ENCODE measurements around the gene NF1.

The NF1 gene

GRCh38 chr17:31408586-31408985, 313.8 kb downstream of the NF1 start:
- TF ChIP-seq SIN3A (IDR thresholded peaks at IDR 0.05; ENCODE audit: borderline replicate concordance, insufficient read depth, low read length) (no peak), POLR2AphosphoS5 (IDR thresholded peaks at IDR 0.05; ENCODE audit: low read depth, low read length) (no peak), FOXP2 (optimal IDR thresholded peaks at IDR 0.05; ENCODE audit: borderline replicate concordance, extremely low read depth, extremely low read length, insufficient read depth) (no peak), TAF1 (IDR thresholded peaks at IDR 0.05; ENCODE audit: borderline replicate concordance, insufficient read depth, low read length) (no peak), REST (IDR thresholded peaks at IDR 0.05; ENCODE audit: insufficient read depth in 1 of 2, low read depth in 2 of 2, low read length in 2 of 2) (no peak)

DNA sequence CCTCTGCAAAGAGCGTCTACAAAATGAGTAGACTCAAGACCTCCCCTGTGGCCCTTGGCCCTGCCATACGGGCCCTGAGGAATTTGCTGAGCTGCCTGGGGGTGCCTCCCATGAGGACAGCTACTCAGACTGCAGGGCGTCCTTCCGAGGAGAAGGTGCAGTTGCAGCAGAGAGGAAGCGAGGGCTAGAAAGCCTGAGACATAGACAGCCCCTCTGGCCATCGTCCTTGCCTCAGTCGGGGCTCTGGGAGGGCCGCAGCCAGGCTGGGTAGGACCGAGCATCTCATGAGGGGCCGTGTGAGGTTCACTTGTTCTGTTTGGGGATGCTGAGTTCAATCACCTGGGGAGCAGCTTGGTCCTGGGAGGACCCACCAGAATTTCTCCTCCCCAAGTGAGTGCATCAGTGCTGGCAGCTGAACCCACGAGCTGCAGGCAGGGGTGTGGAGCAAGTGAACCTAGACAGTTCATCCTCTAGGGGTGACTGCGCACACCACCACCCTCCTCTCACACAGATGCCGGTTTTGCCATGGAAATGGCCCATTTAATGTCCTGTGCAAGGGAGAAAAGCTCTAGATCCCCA, 317.0 kb downstream of the NF1 start:
- no peak for TF ChIP-seq FOXP2 (optimal IDR thresholded peaks at IDR 0.05; ENCODE audit: borderline replicate concordance, extremely low read depth, extremely low read length, insufficient read depth)
- TF ChIP-seq POLR2AphosphoS5 (IDR thresholded peaks at IDR 0.05; ENCODE audit: low read depth, low read length), result no peak
- no peak for TF ChIP-seq REST (IDR thresholded peaks at IDR 0.05; ENCODE audit: insufficient read depth in 1 of 2, low read depth in 2 of 2, low read length in 2 of 2)
- TF ChIP-seq SIN3A (IDR thresholded peaks at IDR 0.05; ENCODE audit: borderline replicate concordance, insufficient read depth, low read length), result no peak

DNA sequence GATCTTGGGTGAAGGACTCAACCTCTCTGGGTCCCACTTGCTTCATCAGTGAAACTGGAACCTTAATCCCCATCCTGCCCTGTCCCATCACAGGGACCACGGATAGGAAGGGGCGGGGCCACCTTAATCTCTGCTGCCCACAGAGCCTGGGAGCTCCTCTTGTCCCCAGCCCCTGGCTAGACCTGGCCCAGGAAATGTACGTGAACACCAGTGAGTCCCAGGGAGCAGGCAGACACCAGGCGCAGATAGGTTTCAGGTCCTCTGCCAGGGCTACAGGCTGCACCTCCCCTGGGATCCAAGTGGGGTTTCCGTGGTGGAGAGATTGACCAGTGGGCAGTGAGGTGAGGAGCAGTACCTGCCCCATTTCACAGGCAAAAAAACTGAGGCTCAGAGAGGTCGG, 317.7 kb downstream of the NF1 start:
- TF ChIP-seq FOXP2 (optimal IDR thresholded peaks at IDR 0.05; ENCODE audit: borderline replicate concordance, extremely low read depth, extremely low read length, insufficient read depth), result no peak
- no peak for TF ChIP-seq POLR2AphosphoS5 (IDR thresholded peaks at IDR 0.05; ENCODE audit: low read depth, low read length)
- no peak for TF ChIP-seq REST (IDR thresholded peaks at IDR 0.05; ENCODE audit: insufficient read depth in 1 of 2, low read depth in 2 of 2, low read length in 2 of 2)
- TF ChIP-seq SIN3A (IDR thresholded peaks at IDR 0.05; ENCODE audit: borderline replicate concordance, insufficient read depth, low read length), result no peak
- no peak for TF ChIP-seq TAF1 (IDR thresholded peaks at IDR 0.05; ENCODE audit: borderline replicate concordance, insufficient read depth, low read length)

GRCh38 chr17:31413081-31413799, 318.5 kb downstream of the NF1 start:
- TF ChIP-seq REST (IDR thresholded peaks at IDR 0.05; ENCODE audit: insufficient read depth in 1 of 2, low read depth in 2 of 2, low read length in 2 of 2), result no peak
- no peak for TF ChIP-seq FOXP2 (optimal IDR thresholded peaks at IDR 0.05; ENCODE audit: borderline replicate concordance, extremely low read depth, extremely low read length, insufficient read depth)
- no peak for TF ChIP-seq SIN3A (IDR thresholded peaks at IDR 0.05; ENCODE audit: borderline replicate concordance, insufficient read depth, low read length)
- no peak for TF ChIP-seq TAF1 (IDR thresholded peaks at IDR 0.05; ENCODE audit: borderline replicate concordance, insufficient read depth, low read length)
- TF ChIP-seq POLR2AphosphoS5 (IDR thresholded peaks at IDR 0.05; ENCODE audit: low read depth, low read length), result no peak
